ENCODE results near the gene TBC1D2B. TPM values are rescaled to one million over a fixed set of nuclear protein-coding genes. Genes with fewer than 3 reads are reported as not detected.
"Not testable (repeated sequence)": the region's sequence is repeated elsewhere in the genome, so short reads cannot be mapped to it uniquely, and the experiment has no call there.

The TBC1D2B gene
- total RNA-seq, 5 donors from 2014 or later (not counting 1 experiment from before 2014, with no cell fraction given), result 86.1 to 106 (median 101) TPM

DNA sequence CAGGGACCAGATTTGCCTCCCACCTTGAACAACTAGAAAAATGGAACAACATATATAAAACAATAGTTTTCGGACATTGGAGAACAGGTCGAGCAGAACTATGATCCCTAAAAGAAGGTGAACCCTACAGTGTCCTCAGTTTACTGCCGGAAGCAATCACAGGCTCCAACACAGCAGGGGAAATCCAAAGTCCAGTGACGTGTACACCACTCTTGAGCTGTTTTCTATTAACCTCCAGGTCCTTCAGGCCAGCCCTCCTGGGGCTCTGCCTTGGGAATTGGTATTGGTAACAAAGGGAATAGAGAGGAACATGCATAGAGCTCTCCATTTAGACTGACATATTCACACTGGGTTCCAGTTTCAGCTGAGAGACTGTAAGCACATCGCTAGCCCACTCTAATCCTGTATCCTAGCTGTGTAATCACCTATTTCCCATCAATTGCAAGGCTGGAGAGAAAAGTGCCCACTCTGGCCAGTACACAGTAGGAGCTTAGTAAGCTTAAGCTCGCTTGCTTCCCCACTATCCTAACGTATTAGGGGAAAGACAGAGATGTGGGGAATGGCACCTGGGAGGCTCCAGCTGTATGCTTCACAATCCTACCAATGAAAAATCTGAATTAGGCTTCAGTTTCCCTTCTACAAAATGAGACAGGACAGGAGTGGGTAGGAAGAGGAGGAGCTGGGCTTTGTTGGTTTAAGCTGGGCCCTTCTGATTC lies 118.6 kb downstream of the TBC1D2B start:
- H3K9me3 Mint-ChIP-seq; H3K36me3 ChIP-seq (ENCODE audit: control insufficient read depth in 2 of 2, extremely low read depth in 1 of 2, insufficient read depth in 1 of 2, low read length in 1 of 2); H3K27ac Mint-ChIP-seq; H3K27ac ChIP-seq (ENCODE audit: low read length); H3K36me3 Mint-ChIP-seq; H3K9me3 ChIP-seq; H3K27me3 ChIP-seq (replicated peaks in 1 of 2; ENCODE audit: control insufficient read depth in 2 of 2, extremely low read depth in 1 of 2, insufficient read depth in 2 of 2, low read length in 1 of 2); DNase-seq; H3K27me3 Mint-ChIP-seq; H3K4me1 ChIP-seq (ENCODE audit: control insufficient read depth in 1 of 2, extremely low read depth in 1 of 2, insufficient read depth in 2 of 2, low read length in 2 of 2); H3K4me3 ChIP-seq (ENCODE audit: control insufficient read depth in 1 of 2, extremely low read depth in 1 of 2, low read length in 1 of 2); H3K4me3 Mint-ChIP-seq; POLR2A ChIA-PET: not testable (repeated sequence)
- CTCF ChIA-PET, result interaction anchor here (0.7 to 3.0 kb wide), 7 partner anchors 150 to 282 kb away, joined by 3 to 20 read pairs (median 4); no protein-coding TSS in a partner anchor
- ATAC-seq (replicated peaks in 1 of 4), result peak in 1 of 4 experiments; percentile 12
- WGBS (ENCODE audit: insufficient coverage), result 91% methylated on average over 4 of the region's 7 CpGs
- peaks cover 5 to 13% (median 7%) of the 10 kb centered on the region in 3 donors for H3K4me1 Mint-ChIP-seq

DNA sequence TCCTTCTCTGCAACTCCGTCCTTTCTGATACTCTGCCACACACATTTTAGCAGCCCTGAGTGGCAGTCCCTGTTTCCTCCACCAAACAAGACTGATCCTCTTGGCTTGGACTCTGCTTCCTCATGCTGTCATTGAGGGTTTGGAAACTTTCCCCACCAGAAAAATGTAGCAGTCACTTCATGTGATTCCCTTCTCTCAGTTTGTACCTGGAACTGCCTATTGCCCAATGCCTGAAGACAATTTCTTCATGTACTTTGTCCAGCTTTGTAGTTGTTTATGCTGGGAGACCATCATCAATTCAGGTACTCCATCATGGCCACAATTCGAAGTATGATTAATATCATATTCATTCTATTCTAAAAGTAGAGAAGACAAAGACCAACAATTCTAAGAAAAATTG lies 119.5 kb downstream of the TBC1D2B start:
- H3K36me3 Mint-ChIP-seq; H3K27me3 Mint-ChIP-seq; H3K27ac Mint-ChIP-seq; ATAC-seq (replicated peaks in 1 of 4); H3K27ac ChIP-seq (ENCODE audit: low read length); H3K4me3 ChIP-seq (ENCODE audit: control insufficient read depth in 1 of 2, extremely low read depth in 1 of 2, low read length in 1 of 2); H3K27me3 ChIP-seq (replicated peaks in 1 of 2; ENCODE audit: control insufficient read depth in 2 of 2, extremely low read depth in 1 of 2, insufficient read depth in 2 of 2, low read length in 1 of 2); H3K9me3 ChIP-seq; H3K4me3 Mint-ChIP-seq; H3K36me3 ChIP-seq (ENCODE audit: control insufficient read depth in 2 of 2, extremely low read depth in 1 of 2, insufficient read depth in 1 of 2, low read length in 1 of 2); DNase-seq; H3K9me3 Mint-ChIP-seq; H3K4me1 ChIP-seq (ENCODE audit: control insufficient read depth in 1 of 2, extremely low read depth in 1 of 2, insufficient read depth in 2 of 2, low read length in 2 of 2); POLR2A ChIA-PET: not testable (repeated sequence)
- CTCF ChIA-PET, result interaction anchor here (0.6 to 3.0 kb wide), 3 partner anchors 151 to 155 kb away, joined by 3 to 20 read pairs (median 16); no protein-coding TSS in a partner anchor
- H3K4me1 Mint-ChIP-seq, result peaks cover 10 to 15% (median 10%) of the 10 kb centered on the region in 3 donors
- 63% methylated on average over 1 of the region's 2 CpGs for WGBS (ENCODE audit: insufficient coverage)

DNA sequence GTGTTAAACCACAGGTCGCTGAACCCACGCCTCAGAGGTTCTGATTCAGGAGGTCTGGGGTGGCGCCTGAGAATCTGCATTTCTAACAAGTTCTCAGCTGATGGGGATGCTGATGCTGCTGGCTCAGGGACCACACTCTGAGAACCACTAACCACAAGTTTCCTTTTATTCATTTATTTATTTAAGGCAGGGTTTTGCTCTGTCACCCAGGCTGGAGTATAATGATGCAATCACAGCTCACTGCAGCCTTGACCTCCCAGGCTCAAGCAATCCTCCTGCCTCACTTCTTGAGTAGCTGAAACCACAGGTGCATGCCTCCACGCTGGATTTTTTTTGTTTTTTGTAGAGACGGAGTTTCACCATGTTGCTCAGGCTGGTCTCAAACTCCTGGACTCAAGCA lies 123.6 kb downstream of the TBC1D2B start:
- Mint-ChIP-seq H3K4me1 (peaks cover 5 to 10% (median 8%) of the 10 kb centered on the region in 3 donors), H3K4me3 (peak overlapping the region in 1 of 3 donors; percentile 31), H3K27ac (peak overlapping the region; percentile 15 to 48)
- ATAC-seq (replicated peaks in 1 of 4), result peak; percentile 40 to 51 (median 46)
- H3K9me3 Mint-ChIP-seq; H3K27ac ChIP-seq (ENCODE audit: low read length); H3K4me1 ChIP-seq (ENCODE audit: control insufficient read depth in 1 of 2, extremely low read depth in 1 of 2, insufficient read depth in 2 of 2, low read length in 2 of 2); H3K36me3 Mint-ChIP-seq; H3K9me3 ChIP-seq; H3K27me3 Mint-ChIP-seq; POLR2A ChIA-PET; H3K4me3 ChIP-seq (ENCODE audit: control insufficient read depth in 1 of 2, extremely low read depth in 1 of 2, low read length in 1 of 2); H3K36me3 ChIP-seq (ENCODE audit: control insufficient read depth in 2 of 2, extremely low read depth in 1 of 2, insufficient read depth in 1 of 2, low read length in 1 of 2); H3K27me3 ChIP-seq (replicated peaks in 1 of 2; ENCODE audit: control insufficient read depth in 2 of 2, extremely low read depth in 1 of 2, insufficient read depth in 2 of 2, low read length in 1 of 2): not testable (repeated sequence)
- DNase-seq, result peak in 4 of 35 experiments; percentile 10 to 34 (median 20)
- CTCF ChIA-PET, result interaction anchor here in 1 of 2 donors (0.6 to 1.0 kb wide), 2 partner anchors 155 to 1007 kb away, joined by 3 to 5 read pairs; no protein-coding TSS in a partner anchor
- whole genome bisulfite sequencing (ENCODE audit: insufficient coverage), result no CpG with 5 or more reads among the region's 5 CpGs

DNA sequence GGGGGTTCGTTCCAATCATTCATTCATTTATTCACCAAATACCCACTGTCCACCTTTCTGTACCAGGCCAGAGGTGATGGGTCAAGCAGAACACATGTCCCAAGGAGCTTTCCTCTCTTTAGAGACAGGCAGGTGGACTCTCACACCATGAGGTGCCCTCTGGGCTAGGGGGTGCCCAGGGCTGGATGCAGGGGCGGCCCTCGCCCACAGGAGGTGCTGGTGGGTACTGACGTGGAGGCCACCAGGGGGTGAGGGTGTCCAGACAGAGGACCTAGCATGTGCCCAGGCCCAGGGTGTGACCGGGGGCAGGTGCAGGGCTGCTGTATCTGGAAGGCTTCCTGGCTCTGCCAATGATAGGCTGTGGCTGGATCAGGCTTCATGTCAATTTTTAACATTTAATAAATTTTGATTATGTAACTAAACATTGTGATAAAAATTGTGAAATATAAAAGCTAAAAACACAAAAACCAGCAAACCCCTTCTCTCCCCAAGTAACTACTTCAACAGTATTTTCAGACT lies 124.5 kb downstream of the TBC1D2B start:
- H3K27me3 Mint-ChIP-seq; CTCF ChIA-PET; H3K9me3 ChIP-seq; H3K27me3 ChIP-seq (replicated peaks in 1 of 2; ENCODE audit: control insufficient read depth in 2 of 2, extremely low read depth in 1 of 2, insufficient read depth in 2 of 2, low read length in 1 of 2); DNase-seq; H3K27ac ChIP-seq (ENCODE audit: low read length); H3K9me3 Mint-ChIP-seq; H3K27ac Mint-ChIP-seq; H3K4me3 ChIP-seq (ENCODE audit: control insufficient read depth in 1 of 2, extremely low read depth in 1 of 2, low read length in 1 of 2); POLR2A ChIA-PET; H3K4me1 ChIP-seq (ENCODE audit: control insufficient read depth in 1 of 2, extremely low read depth in 1 of 2, insufficient read depth in 2 of 2, low read length in 2 of 2); H3K36me3 ChIP-seq (ENCODE audit: control insufficient read depth in 2 of 2, extremely low read depth in 1 of 2, insufficient read depth in 1 of 2, low read length in 1 of 2); ATAC-seq (replicated peaks in 1 of 4); H3K36me3 Mint-ChIP-seq: not testable (repeated sequence)
- WGBS (ENCODE audit: insufficient coverage), result no CpG with 5 or more reads among the region's 5 CpGs
- H3K4me3 Mint-ChIP-seq, result peak overlapping the region in 1 of 3 donors; percentile 31
- peaks cover 5 to 10% (median 8%) of the 10 kb centered on the region in 3 donors for H3K4me1 Mint-ChIP-seq

DNA sequence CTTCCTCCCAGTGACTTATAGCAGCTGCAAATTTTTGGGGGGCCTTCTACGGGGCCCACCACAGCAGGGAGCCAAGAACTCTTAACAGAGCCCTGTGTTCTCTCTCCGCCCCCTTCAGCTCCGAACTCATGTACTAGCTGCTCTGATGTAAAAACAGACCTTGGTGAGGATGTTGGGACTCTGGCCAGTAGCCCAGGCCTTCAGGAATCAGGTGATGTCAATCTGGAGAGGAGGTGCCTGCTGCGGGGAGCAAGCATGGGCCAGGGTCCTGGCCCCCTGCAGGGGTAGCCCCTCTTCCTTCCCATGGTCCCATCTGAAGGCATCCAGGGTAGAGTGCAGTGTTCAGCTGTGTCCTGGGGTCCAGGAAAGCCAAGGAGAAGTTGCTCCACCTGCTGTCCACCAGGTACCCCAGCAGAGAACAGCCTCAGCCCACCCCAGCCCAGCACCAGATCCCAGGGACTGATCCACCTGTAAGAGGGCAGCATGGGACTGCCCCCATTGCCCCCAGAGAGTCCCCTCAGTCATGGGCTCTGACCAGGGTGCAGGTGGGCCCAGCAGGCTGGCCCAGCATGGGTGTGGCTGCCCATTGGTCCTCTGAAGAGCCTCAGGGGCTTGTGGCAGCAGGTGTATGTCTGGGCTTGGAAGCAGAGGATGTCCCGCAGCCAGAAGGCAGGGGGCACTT lies 126.3 kb downstream of the TBC1D2B start:
- H3K27ac ChIP-seq (ENCODE audit: low read length); H3K4me1 ChIP-seq (ENCODE audit: control insufficient read depth in 1 of 2, extremely low read depth in 1 of 2, insufficient read depth in 2 of 2, low read length in 2 of 2); H3K9me3 ChIP-seq; CTCF ChIA-PET; H3K36me3 ChIP-seq (ENCODE audit: control insufficient read depth in 2 of 2, extremely low read depth in 1 of 2, insufficient read depth in 1 of 2, low read length in 1 of 2); H3K36me3 Mint-ChIP-seq; H3K27me3 ChIP-seq (replicated peaks in 1 of 2; ENCODE audit: control insufficient read depth in 2 of 2, extremely low read depth in 1 of 2, insufficient read depth in 2 of 2, low read length in 1 of 2); H3K27ac Mint-ChIP-seq; H3K27me3 Mint-ChIP-seq; H3K9me3 Mint-ChIP-seq; ATAC-seq (replicated peaks in 1 of 4); H3K4me3 ChIP-seq (ENCODE audit: control insufficient read depth in 1 of 2, extremely low read depth in 1 of 2, low read length in 1 of 2); H3K4me3 Mint-ChIP-seq; POLR2A ChIA-PET; DNase-seq: not testable (repeated sequence)
- WGBS (ENCODE audit: insufficient coverage), result 100% methylated on average over 1 of the region's 5 CpGs
- peaks cover 5 to 10% (median 8%) of the 10 kb centered on the region in 3 donors for H3K4me1 Mint-ChIP-seq

DNA sequence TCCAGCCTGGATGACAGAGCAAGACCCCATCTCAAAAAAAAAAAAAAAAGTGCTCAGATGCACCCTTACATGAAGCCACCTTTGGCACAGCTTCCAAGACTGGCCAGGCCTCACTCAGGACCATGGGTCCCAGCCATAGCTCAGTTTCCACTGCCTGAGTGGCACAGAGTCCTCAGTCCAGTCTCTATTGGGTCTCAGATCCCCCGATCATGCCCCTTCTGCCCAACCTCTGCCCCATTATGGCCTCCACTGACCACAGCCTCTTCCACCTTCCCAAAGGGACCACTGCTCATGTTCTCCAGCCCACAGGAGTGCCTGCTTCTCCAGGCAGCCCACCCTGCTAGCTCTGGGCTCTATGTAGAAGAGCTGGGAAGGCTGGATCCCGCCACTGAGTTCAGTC lies 127.0 kb downstream of the TBC1D2B start:
- H3K36me3 Mint-ChIP-seq; H3K27me3 ChIP-seq (replicated peaks in 1 of 2; ENCODE audit: control insufficient read depth in 2 of 2, extremely low read depth in 1 of 2, insufficient read depth in 2 of 2, low read length in 1 of 2); H3K4me3 Mint-ChIP-seq; H3K27ac Mint-ChIP-seq; H3K4me3 ChIP-seq (ENCODE audit: control insufficient read depth in 1 of 2, extremely low read depth in 1 of 2, low read length in 1 of 2); H3K9me3 Mint-ChIP-seq; H3K27me3 Mint-ChIP-seq; ATAC-seq (replicated peaks in 1 of 4); H3K27ac ChIP-seq (ENCODE audit: low read length); CTCF ChIA-PET; POLR2A ChIA-PET; H3K4me1 ChIP-seq (ENCODE audit: control insufficient read depth in 1 of 2, extremely low read depth in 1 of 2, insufficient read depth in 2 of 2, low read length in 2 of 2); H3K36me3 ChIP-seq (ENCODE audit: control insufficient read depth in 2 of 2, extremely low read depth in 1 of 2, insufficient read depth in 1 of 2, low read length in 1 of 2); DNase-seq; H3K9me3 ChIP-seq: not testable (repeated sequence)
- no CpG with 5 or more reads among the region's 2 CpGs for WGBS (ENCODE audit: insufficient coverage)
- peaks cover 5 to 10% (median 8%) of the 10 kb centered on the region in 3 donors for H3K4me1 Mint-ChIP-seq

All from T-cell (primary cell).